ENCODE results near the gene PCBP3. TPM values are rescaled to one million over a fixed set of nuclear protein-coding genes. Genes with fewer than 3 reads are reported as not detected.
A peak's percentile ranks its signal among the peaks of the same experiment; 100 is the strongest.

PCBP3 gene
- polyA plus RNA-seq, 1 donor (not counting 4 experiments of a cell fraction or from before 2014, with no cell fraction given): 0.25 TPM

DNA sequence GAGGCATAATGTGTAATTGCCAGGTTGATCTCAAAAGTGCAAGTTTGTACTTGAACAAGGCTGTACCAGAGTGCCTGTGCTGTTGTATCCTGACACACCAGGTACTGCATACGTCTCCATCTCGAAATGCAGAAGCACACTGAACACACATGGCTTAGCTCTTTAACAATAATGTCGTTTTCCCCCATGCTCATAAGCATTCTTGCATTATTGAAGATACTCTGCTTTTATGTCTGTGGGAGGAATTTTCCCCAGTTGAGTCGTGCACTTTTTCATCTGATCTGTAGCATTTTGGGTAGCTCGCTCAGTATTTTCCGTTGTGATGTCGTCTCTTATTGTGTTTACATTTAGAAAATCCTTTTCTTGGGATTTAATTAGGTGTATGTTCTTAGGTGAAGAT lies 98.7 kb downstream of the PCBP3 start:
- H3K27ac ChIP-seq (ENCODE audit: control insufficient read depth, insufficient read depth, low read length): no peak overlapping the region
- H4K20me1 ChIP-seq (ENCODE audit: control insufficient read depth, extremely low read depth, insufficient read depth, low read length): no peaks in the 10 kb centered on the region
- dilution Hi-C loops (cut with MboI; ENCODE audit: extremely low pct_ligation_motif_present, low sequenced_read_pairs): no loop called here
- H3K4me1 ChIP-seq (ENCODE audit: control insufficient read depth, extremely low read depth, insufficient read depth, low read length): peaks cover 9% of the 10 kb centered on the region
- FAIRE-seq (peak; percentile 77), DNase-seq (ENCODE audit: low read depth, low spot score) (no peak)
- H3K36me3 ChIP-seq (ENCODE audit: control insufficient read depth in 2 of 2, extremely low read depth in 1 of 2, insufficient read depth in 2 of 2, low read length in 2 of 2): no peaks in the 10 kb centered on the region
- peaks cover 3% of the 10 kb centered on the region for H3K27me3 ChIP-seq (ENCODE audit: control insufficient read depth, extremely low read depth, insufficient read depth, low read length)
- H3K79me2 ChIP-seq (ENCODE audit: control insufficient read depth, insufficient read depth, low read length): no peaks in the 10 kb centered on the region
- no peak overlapping the region for H3K9ac ChIP-seq (ENCODE audit: control insufficient read depth, extremely low read depth, insufficient read depth, low read length)
- no peak for TF ChIP-seq EZH2 (IDR thresholded peaks at IDR 0.05; ENCODE audit: low read length)
- TF ChIP-seq, protein P1, sequence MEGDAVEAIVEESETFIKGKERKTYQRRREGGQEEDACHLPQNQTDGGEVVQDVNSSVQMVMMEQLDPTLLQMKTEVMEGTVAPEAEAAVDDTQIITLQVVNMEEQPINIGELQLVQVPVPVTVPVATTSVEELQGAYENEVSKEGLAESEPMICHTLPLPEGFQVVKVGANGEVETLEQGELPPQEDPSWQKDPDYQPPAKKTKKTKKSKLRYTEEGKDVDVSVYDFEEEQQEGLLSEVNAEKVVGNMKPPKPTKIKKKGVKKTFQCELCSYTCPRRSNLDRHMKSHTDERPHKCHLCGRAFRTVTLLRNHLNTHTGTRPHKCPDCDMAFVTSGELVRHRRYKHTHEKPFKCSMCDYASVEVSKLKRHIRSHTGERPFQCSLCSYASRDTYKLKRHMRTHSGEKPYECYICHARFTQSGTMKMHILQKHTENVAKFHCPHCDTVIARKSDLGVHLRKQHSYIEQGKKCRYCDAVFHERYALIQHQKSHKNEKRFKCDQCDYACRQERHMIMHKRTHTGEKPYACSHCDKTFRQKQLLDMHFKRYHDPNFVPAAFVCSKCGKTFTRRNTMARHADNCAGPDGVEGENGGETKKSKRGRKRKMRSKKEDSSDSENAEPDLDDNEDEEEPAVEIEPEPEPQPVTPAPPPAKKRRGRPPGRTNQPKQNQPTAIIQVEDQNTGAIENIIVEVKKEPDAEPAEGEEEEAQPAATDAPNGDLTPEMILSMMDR (optimal IDR thresholded peaks at IDR 0.05 in 1 of 3, IDR thresholded peaks at IDR 0.05 in 1 of 3, conservative IDR thresholded peaks at IDR 0.05 in 1 of 3; ENCODE audit: extremely low read depth in 1 of 3, insufficient read depth in 2 of 3, low read length in 3 of 3): no peak
- H3K4me3 ChIP-seq (ENCODE audit: control insufficient read depth in 2 of 3, extremely low read depth in 1 of 3, insufficient read depth in 2 of 3, low read depth in 1 of 3, low read length in 3 of 3): no peak overlapping the region
- H3K9me3 ChIP-seq (ENCODE audit: control insufficient read depth, low read depth, low read length): no peaks in the 10 kb centered on the region
- H2AFZ ChIP-seq (ENCODE audit: control insufficient read depth, low read length): peak overlapping the region; percentile 2
- no peaks in the 10 kb centered on the region for H3K9me1 ChIP-seq (ENCODE audit: control insufficient read depth, extremely low read depth, insufficient read depth, low read length)
- H3K4me2 ChIP-seq (ENCODE audit: control insufficient read depth, extremely low read depth, insufficient read depth, low read depth, low read length): no peak overlapping the region

DNA sequence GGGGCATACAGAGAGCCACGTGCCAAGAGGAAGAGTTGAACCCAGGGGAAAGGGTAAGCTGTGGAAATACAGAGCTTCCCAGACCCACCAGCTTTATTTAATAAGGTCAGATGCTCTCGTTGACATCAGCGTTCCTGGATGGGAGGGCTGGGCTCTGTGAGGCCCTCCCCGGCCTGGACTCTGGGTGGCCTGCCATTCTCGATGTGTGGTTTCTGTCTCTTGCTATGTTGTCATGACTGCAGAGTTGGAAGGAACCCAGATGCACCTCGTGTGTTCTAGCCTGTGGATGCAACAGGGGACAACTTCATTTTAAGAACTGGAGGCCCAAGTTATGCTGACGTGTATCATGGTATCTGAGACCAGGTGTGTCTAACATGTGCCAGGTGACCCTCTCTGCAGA lies 101.7 kb downstream of the PCBP3 start:
- no peaks in the 10 kb centered on the region for H3K79me2 ChIP-seq (ENCODE audit: control insufficient read depth, insufficient read depth, low read length)
- H3K9me3 ChIP-seq (ENCODE audit: control insufficient read depth, low read depth, low read length): no peaks in the 10 kb centered on the region
- DNase-seq (ENCODE audit: low read depth, low spot score) (no peak), FAIRE-seq (no peak)
- H3K27ac ChIP-seq (ENCODE audit: control insufficient read depth, insufficient read depth, low read length): no peak overlapping the region
- H3K9ac ChIP-seq (ENCODE audit: control insufficient read depth, extremely low read depth, insufficient read depth, low read length): no peak overlapping the region
- H3K36me3 ChIP-seq (ENCODE audit: control insufficient read depth in 2 of 2, extremely low read depth in 1 of 2, insufficient read depth in 2 of 2, low read length in 2 of 2): no peaks in the 10 kb centered on the region
- no peak overlapping the region for H3K4me2 ChIP-seq (ENCODE audit: control insufficient read depth, extremely low read depth, insufficient read depth, low read depth, low read length)
- H3K9me1 ChIP-seq (ENCODE audit: control insufficient read depth, extremely low read depth, insufficient read depth, low read length): no peaks in the 10 kb centered on the region
- dilution Hi-C loops (cut with MboI; ENCODE audit: extremely low pct_ligation_motif_present, low sequenced_read_pairs): no loop called here
- no peak overlapping the region for H3K4me3 ChIP-seq (ENCODE audit: control insufficient read depth in 2 of 3, extremely low read depth in 1 of 3, insufficient read depth in 2 of 3, low read depth in 1 of 3, low read length in 3 of 3)
- TF ChIP-seq, protein P1 (optimal IDR thresholded peaks at IDR 0.05 in 1 of 3, IDR thresholded peaks at IDR 0.05 in 1 of 3, conservative IDR thresholded peaks at IDR 0.05 in 1 of 3; ENCODE audit: extremely low read depth in 1 of 3, insufficient read depth in 2 of 3, low read length in 3 of 3): no peak
- TF ChIP-seq EZH2 (IDR thresholded peaks at IDR 0.05; ENCODE audit: low read length): no peak
- no peak overlapping the region for H2AFZ ChIP-seq (ENCODE audit: control insufficient read depth, low read length)
- H3K27me3 ChIP-seq (ENCODE audit: control insufficient read depth, extremely low read depth, insufficient read depth, low read length): peaks cover 6% of the 10 kb centered on the region
- peaks cover 3% of the 10 kb centered on the region for H4K20me1 ChIP-seq (ENCODE audit: control insufficient read depth, extremely low read depth, insufficient read depth, low read length)
- peaks cover 18% of the 10 kb centered on the region for H3K4me1 ChIP-seq (ENCODE audit: control insufficient read depth, extremely low read depth, insufficient read depth, low read length)
